Measurements from ENCODE around the gene FAM219A.

FAM219A gene

DNA sequence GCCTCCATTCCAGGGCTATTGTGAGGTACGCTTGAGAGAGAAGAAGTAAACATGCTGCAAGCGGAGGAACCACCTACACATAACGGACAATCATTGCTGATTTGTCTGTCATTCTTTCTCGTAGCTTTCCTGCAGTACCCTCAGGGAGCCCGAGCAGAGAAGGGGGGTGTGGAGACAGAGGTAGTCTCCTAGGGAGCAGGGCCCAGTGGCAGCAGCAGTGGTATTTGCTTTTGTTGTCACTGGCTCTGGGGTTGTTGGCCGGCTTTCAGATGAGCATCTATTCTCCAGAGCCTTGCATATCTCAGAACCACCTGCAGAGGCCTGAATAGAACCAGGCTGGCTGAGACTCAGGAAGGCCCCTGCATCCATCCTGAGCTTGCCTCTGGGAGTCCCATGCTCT, 44.5 kb upstream of the FAM219A start:
- FAIRE-seq (no peak), DNase-seq (ENCODE audit: insufficient read length, low spot score) (no peak)
- TF ChIP-seq, protein P1, sequence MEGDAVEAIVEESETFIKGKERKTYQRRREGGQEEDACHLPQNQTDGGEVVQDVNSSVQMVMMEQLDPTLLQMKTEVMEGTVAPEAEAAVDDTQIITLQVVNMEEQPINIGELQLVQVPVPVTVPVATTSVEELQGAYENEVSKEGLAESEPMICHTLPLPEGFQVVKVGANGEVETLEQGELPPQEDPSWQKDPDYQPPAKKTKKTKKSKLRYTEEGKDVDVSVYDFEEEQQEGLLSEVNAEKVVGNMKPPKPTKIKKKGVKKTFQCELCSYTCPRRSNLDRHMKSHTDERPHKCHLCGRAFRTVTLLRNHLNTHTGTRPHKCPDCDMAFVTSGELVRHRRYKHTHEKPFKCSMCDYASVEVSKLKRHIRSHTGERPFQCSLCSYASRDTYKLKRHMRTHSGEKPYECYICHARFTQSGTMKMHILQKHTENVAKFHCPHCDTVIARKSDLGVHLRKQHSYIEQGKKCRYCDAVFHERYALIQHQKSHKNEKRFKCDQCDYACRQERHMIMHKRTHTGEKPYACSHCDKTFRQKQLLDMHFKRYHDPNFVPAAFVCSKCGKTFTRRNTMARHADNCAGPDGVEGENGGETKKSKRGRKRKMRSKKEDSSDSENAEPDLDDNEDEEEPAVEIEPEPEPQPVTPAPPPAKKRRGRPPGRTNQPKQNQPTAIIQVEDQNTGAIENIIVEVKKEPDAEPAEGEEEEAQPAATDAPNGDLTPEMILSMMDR (IDR thresholded peaks at IDR 0.05; ENCODE audit: insufficient read depth, missing control alignments): no peak

DNA sequence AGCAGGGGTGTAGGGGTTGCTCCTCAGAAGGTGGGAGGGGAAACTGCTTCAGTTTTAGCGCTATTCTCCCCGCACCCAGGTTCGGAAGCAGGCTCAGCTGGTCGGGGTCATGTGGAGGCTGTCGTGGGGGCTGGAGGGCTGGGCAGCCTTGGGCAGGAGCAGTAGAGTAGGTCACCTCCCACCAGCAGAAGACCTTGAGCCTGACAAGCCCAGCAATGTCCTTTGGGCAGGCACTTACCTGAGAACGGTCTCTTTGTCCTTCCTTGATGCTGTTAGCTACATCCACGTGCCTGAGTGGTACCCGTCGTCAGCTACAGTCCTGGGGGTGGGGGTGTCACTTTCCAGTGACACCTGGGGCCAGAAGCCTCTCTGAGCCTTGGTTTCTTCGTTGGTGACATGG, 44.1 kb upstream of the FAM219A start:
- TF ChIP-seq, protein P1 (IDR thresholded peaks at IDR 0.05; ENCODE audit: insufficient read depth, missing control alignments): no peak
- DNase-seq (ENCODE audit: insufficient read length, low spot score) (no peak), FAIRE-seq (no peak)

DNA sequence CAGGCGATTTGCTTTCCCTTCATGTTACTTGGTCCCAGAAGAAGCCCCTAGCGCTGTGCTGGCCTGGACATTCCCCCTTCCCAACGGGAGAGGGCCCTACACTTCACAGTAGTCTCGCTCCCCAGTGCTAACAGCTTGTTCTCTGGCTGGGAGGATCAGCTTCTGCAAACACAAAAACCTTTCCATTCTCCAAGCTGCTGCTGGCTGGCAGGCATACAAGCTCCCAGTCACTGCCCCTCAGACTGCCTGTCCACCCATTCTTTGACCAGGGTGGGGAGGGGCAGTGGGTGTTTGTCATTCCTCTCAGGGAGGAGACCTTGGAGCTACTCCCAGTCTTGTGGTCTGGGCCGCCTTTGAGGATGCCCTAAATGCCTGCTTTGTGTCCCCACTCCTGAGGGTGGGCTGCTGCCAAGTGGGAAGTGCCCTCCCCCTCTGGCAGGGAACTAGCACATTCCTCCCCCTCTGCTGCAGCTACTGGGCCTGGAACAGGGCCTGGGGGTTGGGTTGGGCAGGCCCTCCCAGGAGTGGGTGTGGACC, 43.6 kb upstream of the FAM219A start:
- no peak for FAIRE-seq
- no peak for DNase-seq (ENCODE audit: insufficient read length, low spot score)
- TF ChIP-seq, protein P1 (IDR thresholded peaks at IDR 0.05; ENCODE audit: insufficient read depth, missing control alignments): peak; percentile 8

DNA sequence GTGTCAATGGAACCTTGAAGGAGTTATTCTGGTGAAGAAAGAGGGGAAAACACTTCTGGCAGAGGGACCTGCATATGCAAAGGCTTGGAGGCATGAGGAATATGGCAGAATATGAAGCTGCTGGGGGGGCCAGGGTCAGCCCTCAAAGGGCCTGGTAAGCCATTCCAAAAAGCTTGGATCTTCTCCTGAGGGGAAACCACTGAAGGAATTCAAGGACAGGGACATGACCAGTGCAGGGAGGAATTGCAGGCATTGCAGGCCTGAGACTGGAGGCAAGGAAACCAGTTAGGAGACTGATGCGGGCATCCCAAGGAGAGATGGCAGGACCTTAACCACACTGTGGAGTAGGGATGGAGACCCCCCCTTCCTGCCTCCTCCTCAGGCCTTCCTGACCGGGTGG, 43.0 kb upstream of the FAM219A start:
- no peak for FAIRE-seq

DNA sequence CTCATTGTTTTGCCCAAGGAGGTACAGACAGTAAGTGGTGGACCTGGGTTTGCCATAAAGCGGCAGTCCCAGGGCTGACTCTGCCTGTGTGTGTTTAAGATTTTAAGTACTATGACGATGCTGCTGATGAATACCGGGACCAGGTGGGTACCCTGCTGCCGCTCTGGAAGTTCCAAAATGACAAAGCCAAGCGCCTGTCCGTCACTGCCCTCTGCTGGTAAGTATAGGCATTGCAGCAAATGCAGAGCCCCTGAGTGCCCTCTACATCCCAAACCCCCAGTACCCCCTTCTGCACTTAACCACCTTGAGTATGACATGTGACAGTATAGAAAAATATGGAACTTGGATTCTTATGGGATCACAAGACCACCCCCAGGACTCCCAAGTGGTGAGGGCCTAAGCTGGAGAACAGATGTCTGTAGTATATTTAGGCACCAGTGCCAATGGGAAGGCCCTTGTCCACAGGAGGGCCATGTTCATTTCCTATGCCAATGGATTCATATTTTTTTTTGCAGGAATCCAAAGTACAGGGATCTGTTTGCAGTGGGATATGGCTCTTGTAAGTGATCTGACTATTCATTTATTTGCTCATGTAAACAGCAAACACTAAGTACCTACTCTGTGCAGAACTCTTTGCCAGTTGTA, 42.4 kb upstream of the FAM219A start:
- no peak for FAIRE-seq
- TF ChIP-seq, protein P1 (IDR thresholded peaks at IDR 0.05; ENCODE audit: insufficient read depth, missing control alignments): peak; percentile 84
- peak; percentile 44 for DNase-seq (ENCODE audit: insufficient read length, low spot score)

More for the DNA sequence above, 43.0 kb upstream of the FAM219A start:
- TF ChIP-seq, protein P1 (IDR thresholded peaks at IDR 0.05; ENCODE audit: insufficient read depth, missing control alignments): no peak
- no peak for DNase-seq (ENCODE audit: insufficient read length, low spot score)

DNA sequence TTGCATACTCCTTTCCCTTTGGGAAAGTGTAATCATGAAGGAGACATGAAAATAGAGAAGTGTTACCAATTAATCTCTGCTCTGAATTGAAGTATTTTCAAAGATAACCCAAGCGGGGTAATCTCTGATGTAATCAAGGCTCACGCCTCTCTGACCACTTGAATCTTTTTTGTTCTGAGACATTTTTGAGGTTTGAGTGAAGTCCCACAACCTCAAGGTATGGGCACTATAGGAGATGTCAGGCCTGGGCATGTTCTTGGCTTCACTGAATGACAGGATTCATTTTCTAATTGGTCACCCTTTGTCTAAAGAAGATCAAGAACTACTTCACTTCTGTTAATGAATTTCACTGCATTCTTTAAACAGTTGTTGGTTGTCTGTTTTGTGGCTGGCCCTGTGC, 40.7 kb upstream of the FAM219A start:
- DNase-seq (ENCODE audit: insufficient read length, low spot score) (no peak), FAIRE-seq (no peak)
- TF ChIP-seq, protein P1 (IDR thresholded peaks at IDR 0.05; ENCODE audit: insufficient read depth, missing control alignments): no peak

DNA sequence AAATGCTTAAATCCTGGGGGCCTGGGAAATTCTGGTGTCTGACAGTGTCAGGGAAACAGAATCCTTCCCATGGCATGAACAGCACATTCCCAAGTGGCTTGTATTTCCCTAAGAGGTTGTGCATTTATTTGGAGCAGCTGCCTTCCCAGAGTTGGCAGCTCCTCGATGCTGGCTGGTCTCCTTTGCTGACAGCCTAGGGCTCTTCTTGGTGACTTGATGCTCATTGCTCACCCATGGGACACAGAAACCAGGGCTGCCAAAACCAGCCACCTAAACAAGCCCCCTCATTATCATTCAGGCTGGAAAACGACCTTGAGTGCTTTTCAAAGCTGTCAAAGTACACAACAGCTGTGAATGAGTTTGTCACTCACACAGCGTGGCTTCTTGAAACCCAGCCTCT, 40.2 kb upstream of the FAM219A start:
- no peak for DNase-seq (ENCODE audit: insufficient read length, low spot score)

More for the DNA sequence above, 40.2 kb upstream of the FAM219A start:
- no peak for FAIRE-seq
- TF ChIP-seq, protein P1 (IDR thresholded peaks at IDR 0.05; ENCODE audit: insufficient read depth, missing control alignments): no peak

Data from D721Med (cell line).